NK-92 (cell line): ENCODE results near the gene ATP6V0A1.
"Not testable (repeated sequence)": the region's sequence is repeated elsewhere in the genome, so short reads cannot be mapped to it uniquely, and the experiment has no call there.

Experiments used
- DNase-seq: peaks from one replicate; lab custom pipeline; 2025; ENCODE audit not compliant: unreplicated experiment; lab: John Stamatoyannopoulos, UW

The ATP6V0A1 gene

DNA sequence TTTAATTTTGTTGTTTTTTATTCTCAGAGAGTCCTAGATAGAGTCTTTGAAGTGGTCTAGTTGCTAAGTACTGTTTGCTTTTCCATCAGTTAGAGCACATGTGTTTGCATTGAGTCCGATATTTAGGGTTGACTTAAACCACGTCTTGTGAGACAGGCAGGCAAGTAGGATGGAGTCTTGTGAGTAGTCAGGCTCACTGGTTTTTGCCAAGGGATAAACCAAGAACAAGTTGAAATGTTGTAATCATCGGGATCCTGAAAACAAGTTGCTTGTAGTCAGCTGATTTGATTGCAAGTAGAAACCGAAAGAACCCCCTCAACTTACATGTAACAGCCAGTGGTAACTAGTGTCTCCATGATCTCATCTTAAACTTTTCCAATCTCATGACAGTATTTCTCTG is 17.2 kb downstream of the ATP6V0A1 start:
- no peak for DNase-seq

DNA sequence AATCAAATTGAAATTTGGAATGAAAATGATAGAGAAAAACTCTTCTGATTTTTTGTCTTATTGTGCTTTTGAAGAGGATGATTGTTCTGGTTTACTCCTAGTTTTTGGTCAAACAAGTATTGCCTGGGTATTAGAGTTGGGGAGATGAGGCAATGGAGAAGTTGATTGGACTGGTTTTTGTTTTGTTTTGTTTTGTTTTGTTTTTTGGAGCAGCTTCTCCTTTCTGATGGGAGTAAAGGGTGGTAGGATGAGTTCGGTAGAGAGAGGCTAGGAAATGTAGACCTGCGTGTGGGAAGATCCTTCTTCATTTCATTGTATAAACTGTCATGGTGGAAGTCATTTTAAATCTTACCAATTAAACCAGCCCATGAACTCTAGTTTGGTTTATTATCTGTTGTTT is 17.7 kb downstream of the ATP6V0A1 start:
- no peak for DNase-seq

DNA sequence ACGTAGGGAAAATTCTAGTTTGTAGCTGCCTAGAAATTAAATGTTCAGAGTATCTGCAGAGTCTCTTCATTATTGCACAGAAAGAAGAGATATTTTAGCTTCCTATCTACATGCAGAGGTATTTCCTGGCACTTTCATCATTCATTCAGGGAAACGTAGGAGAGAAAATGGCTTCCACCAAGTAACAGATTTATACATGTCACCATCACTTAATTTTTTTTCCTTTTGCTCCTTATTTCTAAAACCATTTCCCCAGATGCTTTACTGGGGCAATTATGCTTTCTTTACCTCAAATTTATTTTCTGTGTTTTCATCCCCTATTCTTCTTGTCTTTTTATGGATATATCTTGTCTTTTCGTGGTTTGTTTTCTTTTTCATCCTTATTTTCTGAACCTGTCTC is 18.5 kb downstream of the ATP6V0A1 start:
- no peak for DNase-seq

DNA sequence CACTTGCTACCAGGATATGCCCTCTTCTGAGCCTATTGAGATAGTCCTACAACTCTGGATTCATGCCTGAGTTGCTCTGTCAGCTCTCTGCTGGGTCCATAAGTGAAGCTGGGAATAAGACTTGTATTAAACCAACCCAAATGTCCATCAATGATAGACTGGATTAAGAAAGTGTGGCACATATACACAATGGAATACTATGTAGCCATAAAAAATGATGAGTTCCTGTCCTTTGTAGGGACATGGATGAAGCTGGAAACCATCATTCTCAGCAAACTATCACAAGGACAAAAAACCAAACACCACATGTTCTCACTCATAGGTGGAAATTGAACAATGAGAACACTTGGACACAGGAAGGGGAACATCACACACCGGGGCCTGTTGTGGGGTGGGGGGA is 19.1 kb downstream of the ATP6V0A1 start:
- DNase-seq = not testable (repeated sequence)

DNA sequence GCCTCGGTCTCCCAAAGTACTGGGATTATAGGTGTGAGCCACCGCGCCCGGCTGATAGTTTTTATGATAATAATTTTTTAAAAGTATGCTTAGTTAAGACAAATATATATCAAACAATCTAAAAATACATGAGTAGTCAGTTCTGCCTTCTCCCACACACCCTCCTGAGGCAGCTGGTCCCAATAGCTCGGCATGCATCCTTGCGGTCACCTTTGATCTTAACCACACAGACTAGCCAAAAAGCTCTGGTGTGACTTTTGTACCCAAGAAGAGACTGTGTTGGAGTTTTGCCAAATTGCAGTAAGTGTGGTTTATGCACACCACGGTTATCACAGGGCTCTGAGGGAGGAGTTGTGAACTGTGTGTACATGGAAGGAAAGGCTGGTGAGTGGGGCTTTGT is 25.6 kb downstream of the ATP6V0A1 start:
- no peak for DNase-seq

DNA sequence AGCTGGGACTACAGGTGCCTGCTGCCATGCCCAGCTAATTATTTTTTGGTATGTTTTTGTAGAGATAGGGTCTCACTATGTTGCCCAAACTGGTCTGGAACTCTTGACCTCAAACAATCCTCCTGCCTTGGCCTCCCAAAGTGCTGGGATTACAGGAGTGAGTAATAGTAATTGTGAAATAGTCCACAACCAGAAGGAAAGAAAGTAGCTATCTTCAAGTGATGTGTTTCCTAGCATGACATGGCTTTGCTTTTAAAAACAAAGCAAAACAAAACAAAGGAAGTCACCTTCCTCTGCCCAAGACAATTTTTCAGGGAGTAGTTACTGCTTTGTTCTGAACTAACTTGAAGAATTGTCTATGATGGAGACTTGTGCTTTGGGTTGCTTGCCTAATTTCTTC is 27.0 kb downstream of the ATP6V0A1 start:
- no peak for DNase-seq

DNA sequence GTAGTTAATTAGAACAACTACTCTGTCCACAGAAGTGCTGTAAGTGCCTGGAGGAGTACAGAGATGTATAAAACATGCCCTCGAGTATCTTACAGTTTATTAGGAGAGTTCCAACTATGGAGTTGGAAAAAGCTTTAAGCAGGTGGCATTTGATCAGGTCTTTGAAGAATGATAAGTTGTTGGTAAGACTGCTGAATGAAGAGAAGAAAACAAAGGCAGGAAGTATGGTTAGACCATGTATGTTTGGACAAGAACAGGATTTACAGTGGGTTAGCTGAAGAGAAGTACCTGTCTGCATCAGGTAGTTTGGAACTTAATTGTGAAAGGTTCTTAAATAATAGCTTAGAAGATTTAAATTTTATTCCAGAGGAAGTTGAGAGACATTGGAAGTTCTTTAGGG is 29.4 kb downstream of the ATP6V0A1 start:
- DNase-seq = no peak

DNA sequence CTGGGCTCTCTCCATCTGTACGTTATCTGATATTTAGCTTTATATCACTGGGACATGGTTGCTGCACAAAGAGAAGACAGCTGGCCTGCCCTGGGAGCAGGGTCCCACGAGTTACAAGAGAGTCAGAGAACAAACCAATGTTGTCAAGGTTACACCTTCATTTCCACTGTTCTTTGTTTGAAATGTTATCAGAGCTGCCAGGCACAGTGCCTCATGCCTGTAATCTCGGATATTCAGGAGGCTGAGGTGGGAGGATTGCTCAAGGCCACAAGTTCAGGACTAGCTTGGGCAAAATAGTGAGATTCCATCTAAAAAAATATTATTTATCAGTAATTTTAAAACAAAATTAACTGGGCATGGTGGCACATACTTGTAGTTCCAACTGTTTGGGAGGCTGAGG is 34.6 kb downstream of the ATP6V0A1 start:
- DNase-seq = no peak

DNA sequence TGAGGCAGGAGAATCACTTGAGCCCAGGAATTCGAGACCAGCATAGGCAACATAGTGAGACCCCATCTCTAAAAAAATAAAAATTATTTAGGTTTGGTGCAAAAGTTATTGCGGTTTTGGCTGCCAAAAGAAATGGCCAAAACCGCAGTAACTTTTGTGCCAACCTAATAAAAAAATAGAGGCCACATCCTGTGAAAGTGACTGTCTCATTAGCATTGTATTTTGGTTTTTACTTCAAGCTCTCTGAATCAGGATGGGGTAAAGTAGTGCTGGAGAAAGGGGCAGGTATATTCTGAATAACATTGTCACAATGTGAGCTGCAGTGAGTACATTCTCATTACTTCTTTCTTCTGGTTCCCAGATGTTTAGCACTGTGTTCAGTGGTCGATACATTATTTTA is 36.0 kb downstream of the ATP6V0A1 start:
- DNase-seq = no peak

DNA sequence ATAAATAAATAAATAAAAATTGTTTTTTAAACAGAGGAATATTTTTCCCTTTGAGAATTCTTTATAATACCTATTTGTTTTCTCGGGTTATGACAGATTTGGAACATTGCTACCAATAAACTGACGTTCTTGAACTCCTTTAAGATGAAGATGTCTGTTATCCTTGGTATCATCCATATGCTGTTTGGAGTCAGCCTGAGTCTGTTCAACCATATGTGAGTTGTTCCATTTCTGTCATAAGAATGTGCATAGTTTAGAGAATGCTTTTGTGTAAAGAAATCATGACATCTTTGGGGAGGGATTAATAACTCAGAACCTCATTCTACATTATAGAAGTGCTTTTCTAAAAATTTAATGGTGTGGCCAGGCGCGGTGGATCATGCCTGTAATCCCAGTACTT is 40.1 kb downstream of the ATP6V0A1 start:
- DNase-seq = no peak

DNA sequence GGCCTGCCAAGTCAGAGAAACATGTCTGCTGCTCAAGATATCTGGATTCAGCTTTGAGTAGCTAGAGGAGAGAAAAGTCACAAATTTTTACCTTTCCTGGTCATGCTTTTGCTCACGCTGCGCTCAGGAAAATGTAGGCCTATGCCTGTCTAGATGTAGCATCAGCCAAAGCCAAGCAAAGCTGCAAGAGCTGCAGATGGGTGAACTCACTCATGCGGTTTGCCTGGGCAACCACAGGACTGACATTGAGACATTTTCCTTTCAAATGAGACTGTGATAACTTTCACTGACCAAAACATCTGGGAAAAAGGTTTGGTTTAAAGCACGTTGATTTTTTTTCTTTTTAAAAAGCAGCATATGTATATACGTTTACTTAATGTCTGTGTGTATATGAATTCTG is 43.4 kb downstream of the ATP6V0A1 start:
- DNase-seq = no peak

DNA sequence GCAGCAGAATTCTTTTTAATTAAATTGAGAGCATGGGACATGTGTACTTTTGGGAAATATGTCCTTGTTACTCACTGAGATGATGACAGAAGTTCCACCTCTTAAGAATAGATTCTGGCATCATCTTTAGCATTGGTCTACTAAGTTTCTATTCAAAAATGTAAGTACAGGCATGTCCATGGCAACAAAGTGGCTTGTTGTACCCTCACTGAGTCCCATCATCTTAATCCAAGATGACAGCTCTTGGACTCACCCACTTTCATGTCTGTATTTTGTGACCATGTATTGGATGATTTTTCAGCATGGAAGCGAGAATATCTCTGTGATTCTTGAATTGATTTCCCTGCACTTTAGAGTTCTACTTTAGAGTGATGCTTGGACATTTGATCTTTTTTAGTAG is 44.2 kb downstream of the ATP6V0A1 start:
- DNase-seq = no peak

DNA sequence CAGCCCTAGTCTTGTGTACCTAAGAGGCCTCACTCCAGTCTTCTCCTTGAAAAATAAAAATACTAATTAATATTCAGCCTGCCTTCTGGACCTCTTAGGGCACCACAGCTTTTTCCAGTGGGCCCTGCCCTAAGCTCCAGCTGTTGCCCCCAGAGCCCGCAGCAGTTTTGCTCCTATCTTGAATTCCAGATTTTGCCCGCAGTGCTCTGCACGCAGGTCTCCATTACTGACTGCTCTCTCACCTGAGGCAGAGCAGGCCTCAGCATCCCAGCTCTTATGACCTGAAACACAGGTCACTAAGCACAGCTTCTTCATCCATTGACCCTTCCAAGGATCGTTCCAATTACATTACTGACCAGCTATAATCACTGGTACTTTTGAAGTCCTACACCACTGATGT is 49.0 kb downstream of the ATP6V0A1 start:
- no peak for DNase-seq

DNA sequence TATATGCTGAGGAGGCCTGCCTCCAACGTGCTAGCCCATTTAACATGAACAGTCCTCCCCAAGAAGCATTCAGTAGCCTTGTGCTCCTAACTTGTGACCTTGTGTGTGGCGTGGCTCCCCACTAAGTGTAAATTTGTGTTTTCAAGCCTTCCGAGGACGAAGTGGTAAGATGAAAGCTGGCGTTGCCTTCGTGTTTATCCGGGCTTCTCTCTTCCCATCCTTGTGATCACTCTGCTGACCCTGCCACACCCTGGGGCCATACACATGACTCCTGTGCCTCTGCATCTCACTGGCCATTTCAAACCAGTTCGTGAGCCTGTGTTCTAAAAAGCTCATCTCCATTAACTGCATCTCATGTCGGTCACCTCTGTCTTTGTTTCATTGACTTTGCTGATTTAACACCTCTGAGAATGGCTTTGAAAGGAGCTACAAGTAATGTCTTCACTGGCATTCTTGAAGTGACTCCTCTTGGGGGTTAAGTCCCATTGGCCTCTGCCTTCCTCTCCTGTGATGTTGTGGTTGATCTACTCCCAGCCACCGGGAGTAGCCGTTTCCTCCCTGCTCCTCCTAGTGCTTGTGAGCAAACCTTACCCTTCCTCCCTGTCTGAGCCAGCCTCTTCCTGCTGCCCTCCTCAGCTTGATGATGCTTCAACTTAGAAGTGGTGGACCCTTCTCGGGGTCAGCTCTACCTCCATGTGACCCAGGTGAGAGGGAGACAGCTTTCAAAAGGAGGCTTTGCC is 49.9 kb downstream of the ATP6V0A1 start:
- no peak for DNase-seq

DNA sequence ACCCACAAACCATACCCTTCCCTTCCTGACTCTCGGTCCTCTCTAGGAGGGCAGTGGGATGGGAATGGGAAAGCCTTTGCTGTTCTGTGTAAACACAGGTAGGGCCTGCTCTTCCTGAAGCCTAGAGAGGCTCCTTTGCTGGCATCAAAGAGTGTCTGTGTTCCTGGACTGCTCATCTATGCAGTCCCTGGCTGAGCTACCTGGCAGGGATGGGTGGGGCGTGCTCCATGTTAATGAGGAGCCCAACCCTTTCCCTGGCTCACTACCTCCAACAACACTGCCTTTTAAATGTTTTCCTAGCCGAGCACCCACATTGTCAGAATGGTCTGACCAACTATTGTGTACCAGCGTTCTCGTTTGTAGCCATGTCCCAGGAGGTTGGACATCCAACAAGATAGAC is 50.7 kb downstream of the ATP6V0A1 start:
- DNase-seq = no peak

DNA sequence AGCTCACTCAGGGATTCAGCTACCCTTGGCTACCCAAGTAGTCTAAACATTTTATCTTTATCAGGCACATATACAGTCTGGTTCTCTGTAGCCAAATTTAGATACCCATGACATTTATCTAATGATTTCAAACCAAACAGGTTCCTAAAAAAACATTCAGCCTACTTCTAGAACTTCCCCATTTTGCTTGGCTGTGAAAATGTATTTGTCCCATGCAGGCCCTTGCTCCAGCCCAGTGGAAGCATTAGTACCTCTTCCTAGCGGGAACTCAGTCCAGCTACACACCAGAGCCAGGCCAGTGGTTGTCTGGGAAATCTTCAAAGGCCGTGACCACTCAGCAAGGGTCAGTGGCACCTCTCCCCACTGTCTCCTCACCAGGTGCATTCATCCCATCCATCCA is 51.2 kb downstream of the ATP6V0A1 start:
- DNase-seq = no peak

DNA sequence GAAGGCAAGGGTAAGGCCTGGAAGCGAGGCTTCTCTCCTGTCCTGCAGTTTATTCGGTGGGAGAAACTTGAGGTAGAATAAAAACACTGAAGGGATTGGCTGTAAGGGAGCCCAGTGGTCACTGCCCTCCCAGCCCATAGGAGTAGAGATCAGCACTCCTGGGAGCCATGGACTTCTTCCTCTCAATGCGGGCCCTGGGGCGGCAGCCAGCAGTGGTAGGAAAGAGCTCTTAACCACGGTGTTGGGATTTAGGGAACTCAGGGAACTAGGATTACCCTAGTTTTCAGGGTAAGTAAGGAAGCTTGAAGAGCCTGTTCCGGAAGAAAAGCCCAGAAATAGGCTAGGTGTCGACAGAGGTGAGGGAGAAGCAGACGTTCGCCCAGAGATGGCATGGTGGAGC is 53.6 kb downstream of the ATP6V0A1 start:
- no peak for DNase-seq

DNA sequence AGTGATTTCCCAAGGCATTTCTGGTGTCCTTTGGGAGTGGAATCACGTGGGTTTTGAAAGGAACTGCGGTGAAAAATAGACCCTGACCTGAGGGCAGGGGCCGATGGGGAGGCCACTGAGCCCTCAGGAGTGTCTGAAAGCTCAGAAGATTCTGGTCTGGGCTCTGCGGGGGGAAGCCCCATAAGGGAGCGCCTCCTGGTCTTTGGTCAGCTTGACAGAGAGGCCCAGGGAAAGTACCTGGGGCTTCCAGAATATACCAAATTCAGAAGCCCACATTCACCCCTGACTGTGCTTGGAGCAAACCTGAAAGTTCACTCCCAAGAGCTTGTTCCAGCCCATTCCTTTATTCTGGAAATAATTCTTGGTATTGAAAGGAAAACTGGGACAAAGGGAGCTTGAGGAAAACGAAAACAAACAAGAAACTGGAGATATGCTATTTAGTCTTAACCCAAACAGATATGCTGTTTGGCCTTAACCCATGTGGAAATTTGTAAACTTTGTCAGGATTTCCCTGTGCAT is 54.1 kb downstream of the ATP6V0A1 start:
- no peak for DNase-seq

DNA sequence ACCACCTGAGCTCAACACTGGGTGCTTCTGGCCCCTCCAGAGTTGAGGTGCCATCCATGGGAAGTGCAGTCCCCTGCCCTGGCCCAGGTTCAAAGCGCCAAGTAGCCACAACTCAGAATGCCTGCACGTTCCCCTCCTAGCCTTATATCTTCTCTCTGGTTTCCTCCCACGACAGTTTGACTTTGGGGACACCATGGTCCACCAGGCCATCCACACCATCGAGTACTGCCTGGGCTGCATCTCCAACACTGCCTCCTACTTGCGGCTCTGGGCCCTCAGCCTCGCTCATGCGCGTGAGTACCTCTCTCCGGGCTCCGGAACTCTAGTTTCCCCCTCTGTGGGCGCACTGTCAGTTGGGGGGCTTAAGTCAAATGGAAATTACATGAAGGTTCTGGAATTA is 55.0 kb downstream of the ATP6V0A1 start:
- no peak for DNase-seq

DNA sequence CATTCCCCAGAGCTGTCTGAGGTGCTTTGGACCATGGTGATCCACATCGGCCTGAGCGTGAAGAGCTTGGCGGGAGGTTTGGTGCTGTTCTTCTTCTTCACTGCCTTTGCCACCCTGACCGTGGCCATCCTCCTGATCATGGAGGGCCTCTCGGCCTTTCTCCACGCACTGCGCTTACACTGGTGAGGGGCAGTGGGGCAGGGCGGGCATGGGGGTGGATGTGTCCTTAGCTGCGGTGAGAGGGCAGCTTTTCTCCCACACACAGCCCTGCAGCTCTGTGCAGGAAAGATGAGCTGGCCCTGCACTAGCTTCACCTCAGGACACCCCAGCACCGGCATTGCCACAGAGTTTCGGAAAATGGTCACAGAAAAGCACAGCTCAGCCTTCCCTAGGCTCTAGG is 55.6 kb downstream of the ATP6V0A1 start:
- no peak for DNase-seq

DNA sequence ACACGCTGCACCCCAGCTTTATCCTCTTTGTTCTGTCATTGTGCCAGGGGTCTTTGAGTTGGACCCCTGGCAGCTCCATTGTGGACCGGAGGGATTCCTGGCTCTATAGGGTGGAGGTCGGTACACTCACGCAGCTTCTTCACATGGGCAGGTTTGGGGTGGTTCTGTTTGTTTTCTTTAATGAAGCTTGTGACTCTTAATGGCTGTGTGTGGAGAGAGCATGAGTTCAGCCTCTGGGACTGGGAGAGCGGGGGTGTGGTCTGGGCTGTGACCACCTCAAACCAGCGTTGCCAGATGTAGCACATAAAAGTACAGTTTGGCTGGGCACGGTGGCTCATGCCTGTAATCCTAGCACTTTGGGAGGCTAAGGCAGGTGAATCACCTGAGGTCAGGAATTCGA is 56.2 kb downstream of the ATP6V0A1 start:
- no peak for DNase-seq

DNA sequence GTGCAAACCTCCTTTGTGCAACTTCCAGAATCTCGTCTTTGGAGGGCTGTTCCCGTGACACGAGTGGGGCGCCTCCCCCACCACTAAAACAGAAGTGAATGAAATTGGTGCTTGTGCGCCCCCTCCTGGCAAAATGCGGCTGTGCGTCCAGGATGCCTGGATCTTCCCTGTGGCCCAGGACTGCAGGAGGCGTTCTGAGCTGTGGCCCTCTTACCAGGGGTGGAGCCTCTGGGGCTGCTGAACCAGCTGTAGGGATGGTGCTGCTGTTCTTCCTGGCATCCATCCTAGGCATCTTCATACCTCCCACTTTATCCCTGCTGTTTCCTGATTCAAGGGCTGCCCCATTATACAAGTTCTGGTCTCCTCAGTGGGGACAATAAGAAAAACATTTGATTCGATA is 58.8 kb downstream of the ATP6V0A1 start:
- no peak for DNase-seq

DNA sequence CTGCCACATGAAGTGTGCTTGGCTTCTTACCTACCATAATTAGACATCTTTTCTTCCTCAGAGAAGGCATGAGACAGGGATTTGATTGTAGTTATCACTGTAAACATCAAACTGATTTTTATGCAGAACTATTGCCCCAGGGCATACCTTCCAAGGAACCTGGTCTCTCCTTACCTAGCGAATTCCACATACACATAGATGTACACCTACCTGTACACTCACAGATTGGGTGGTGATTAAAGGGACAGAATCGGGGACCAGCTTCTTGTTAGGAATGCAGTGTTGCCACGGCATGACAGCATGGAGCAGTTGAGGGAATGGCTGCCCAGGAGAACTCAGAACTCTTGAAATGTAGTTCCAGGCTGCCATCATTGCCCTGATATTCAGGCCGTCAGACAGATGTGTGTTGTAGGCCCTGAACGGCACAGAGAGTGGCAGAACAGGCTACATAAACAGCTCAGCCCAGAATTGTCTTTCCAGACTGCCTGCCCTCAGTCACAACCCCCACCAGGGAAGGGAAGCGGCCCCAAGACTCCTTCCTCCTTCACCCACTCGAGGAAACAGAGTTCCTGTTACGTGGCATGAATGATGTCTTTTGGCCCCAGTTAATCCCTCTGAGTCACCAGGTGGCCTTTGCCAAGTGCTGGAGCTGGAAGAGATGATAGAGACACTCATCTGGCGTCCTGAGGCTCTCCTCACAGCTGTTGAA is 59.5 kb downstream of the ATP6V0A1 start:
- no peak for DNase-seq
